ENCODE results near the gene YWHAG. TPM values are rescaled to one million over a fixed set of nuclear protein-coding genes. Genes with fewer than 3 reads are reported as not detected.

YWHAG gene
- total and polyA plus RNA-seq, 9 of the 15 experiments (the other 6 are each of a cell fraction or from before 2014, with no cell fraction given): 30.4 to 246 (median 94.5) TPM

- TF ChIP-seq SIX5 (IDR thresholded peaks at IDR 0.05; ENCODE audit: borderline replicate concordance in 1 of 2, insufficient read depth in 1 of 2, low read depth in 1 of 2, low read length in 2 of 2) (no peak), ZNF140 (CRISPR knock-in tag; IDR thresholded peaks at IDR 0.05) (no peak), BCL6 (CRISPR knock-in tag; IDR thresholded peaks at IDR 0.05) (no peak), SNAPC5 (CRISPR knock-in tag; IDR thresholded peaks at IDR 0.05) (no peak), RFX1 (IDR thresholded peaks at IDR 0.05) (no peak), MCM5 (IDR thresholded peaks at IDR 0.05; ENCODE audit: low read depth) (0 out of 2 replicates have a peak, but pooled peaks have one; percentile 25), ZNF407 (IDR thresholded peaks at IDR 0.05; ENCODE audit: low read depth) (peak; percentile 58; the same call in 1 of the 2 replicates), TBP (optimal IDR thresholded peaks at IDR 0.05; ENCODE audit: low read depth, low read length) (no peak), EGR1 (conservative IDR thresholded peaks at IDR 0.05) (peak; percentile 71), RAD51 (IDR thresholded peaks at IDR 0.05; ENCODE audit: borderline replicate concordance, low read depth) (no peak), MCM7 (IDR thresholded peaks at IDR 0.05) (peak in 1 of 2 experiments; percentile 72; a peak in 1 of 4 replicates), POLR2AphosphoS5 (IDR thresholded peaks at IDR 0.05; ENCODE audit: control insufficient read depth, insufficient read depth, low read depth, low read length) (no peak), IRF2 (CRISPR knock-in tag; IDR thresholded peaks at IDR 0.05) (no peak), ATF3 (IDR thresholded peaks at IDR 0.05) (no peak), ATF3 (CRISPR knock-in tag; conservative IDR thresholded peaks at IDR 0.05) (no peak), HNRNPK (IDR thresholded peaks at IDR 0.05; ENCODE audit: low read depth, low read length, poor library complexity, severe bottlenecking) (no peak), ZKSCAN1 (IDR thresholded peaks at IDR 0.05; ENCODE audit: low read depth, low read length) (no peak)
- TF ChIP-seq, protein P1, sequence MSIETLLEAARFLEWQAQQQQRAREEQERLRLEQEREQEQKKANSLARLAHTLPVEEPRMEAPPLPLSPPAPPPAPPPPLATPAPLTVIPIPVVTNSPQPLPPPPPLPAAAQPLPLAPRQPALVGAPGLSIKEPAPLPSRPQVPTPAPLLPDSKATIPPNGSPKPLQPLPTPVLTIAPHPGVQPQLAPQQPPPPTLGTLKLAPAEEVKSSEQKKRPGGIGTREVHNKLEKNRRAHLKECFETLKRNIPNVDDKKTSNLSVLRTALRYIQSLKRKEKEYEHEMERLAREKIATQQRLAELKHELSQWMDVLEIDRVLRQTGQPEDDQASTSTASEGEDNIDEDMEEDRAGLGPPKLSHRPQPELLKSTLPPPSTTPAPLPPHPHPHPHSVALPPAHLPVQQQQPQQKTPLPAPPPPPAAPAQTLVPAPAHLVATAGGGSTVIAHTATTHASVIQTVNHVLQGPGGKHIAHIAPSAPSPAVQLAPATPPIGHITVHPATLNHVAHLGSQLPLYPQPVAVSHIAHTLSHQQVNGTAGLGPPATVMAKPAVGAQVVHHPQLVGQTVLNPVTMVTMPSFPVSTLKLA (conservative IDR thresholded peaks at IDR 0.05): no peak
These were observed 77.6 kb downstream of the YWHAG start (continued) for GRCh38 chr7:76281006-76281705.
